Activated CD4-positive, alpha-beta T cell treated with anti-CD3 and anti-CD28 coated beads for 4 hours (primary cell): ENCODE data around the gene ARHGEF38.

Source experiments
- DNase-seq, 2 donors: peaks; one replicate each; pipeline ENCODE4 v3.0.0-alpha.2; 2020

Gene ARHGEF38

GRCh38 chr4:105551965-105552746, at the start of gene ARHGEF38:
Gene ARHGEF38 (plus strand): TSS chr4:105552620. CDS start chr4:105552766, 146 bp downstream.
- DNase-seq, result no peak

- no peak for DNase-seq
Observed at GRCh38 chr4:105503484-105503883, 48.9 kb upstream of the ARHGEF38 start.

GRCh38 chr4:105504744-105505143, 47.7 kb upstream of the ARHGEF38 start:
- no peak for DNase-seq

GRCh38 chr4:105509291-105509690, 43.1 kb upstream of the ARHGEF38 start:
- DNase-seq, result no peak

- DNase-seq, result no peak
Observed at GRCh38 chr4:105509714-105510113, 42.7 kb upstream of the ARHGEF38 start.

- DNase-seq, result no peak
Observed at GRCh38 chr4:105510245-105510644, 42.2 kb upstream of the ARHGEF38 start.

GRCh38 chr4:105520819-105521790, 31.3 kb upstream of the ARHGEF38 start:
- no peak for DNase-seq

GRCh38 chr4:105526656-105527055, 25.8 kb upstream of the ARHGEF38 start:
- DNase-seq, result no peak

- DNase-seq, result no peak
Observed at GRCh38 chr4:105527081-105527480, 25.3 kb upstream of the ARHGEF38 start.

GRCh38 chr4:105536601-105537000, 15.8 kb upstream of the ARHGEF38 start:
- DNase-seq, result no peak

GRCh38 chr4:105541420-105541819, 11.0 kb upstream of the ARHGEF38 start:
- no peak for DNase-seq

GRCh38 chr4:105542039-105542438, 10.4 kb upstream of the ARHGEF38 start:
- no peak for DNase-seq

GRCh38 chr4:105543346-105543745, 9.1 kb upstream of the ARHGEF38 start:
- no peak for DNase-seq

GRCh38 chr4:105543881-105544280, 8.5 kb upstream of the ARHGEF38 start:
- no peak for DNase-seq

GRCh38 chr4:105544520-105545286, 7.7 kb upstream of the ARHGEF38 start:
- DNase-seq, result no peak

- no peak for DNase-seq
Observed at GRCh38 chr4:105546086-105546485, 6.3 kb upstream of the ARHGEF38 start.

- DNase-seq, result no peak
Observed at GRCh38 chr4:105547769-105548168, 4.7 kb upstream of the ARHGEF38 start.

- DNase-seq, result no peak
Observed at GRCh38 chr4:105548483-105548882, 3.9 kb upstream of the ARHGEF38 start.

- DNase-seq, result no peak
Observed at GRCh38 chr4:105550641-105551040, 1.8 kb upstream of the ARHGEF38 start.

- DNase-seq, result no peak
Observed at GRCh38 chr4:105555409-105555808, 3.0 kb downstream of the ARHGEF38 start.

GRCh38 chr4:105556206-105556605, 3.8 kb downstream of the ARHGEF38 start:
- DNase-seq, result no peak

- no peak for DNase-seq
Observed at GRCh38 chr4:105558277-105558676, 5.9 kb downstream of the ARHGEF38 start.

- DNase-seq, result no peak
Observed at GRCh38 chr4:105560421-105560848, 8.0 kb downstream of the ARHGEF38 start.
